Mesendoderm (in vitro differentiated cells): ENCODE data around the gene ADCY9.

Source experiments
- DNase-seq: peaks from one replicate; pipeline ENCODE4 v3.0.0; 2013
- H2AK5ac ChIP-seq: 2 replicates; pipeline ENCODE4 v1.6.1; 2013; ENCODE audit warnings: low read length, inconsistent platforms
- H2BK120ac ChIP-seq: 2 replicates; pipeline ENCODE4 v1.6.1; 2013; ENCODE audit warnings: low read depth, mild to moderate bottlenecking, low read length, moderate library complexity, mixed read lengths
- H2BK15ac ChIP-seq: replicated peaks from 2 replicates; pipeline ENCODE4 v1.6.1; 2013; ENCODE audit warnings: low read depth, mild to moderate bottlenecking, moderate library complexity
- H2BK5ac ChIP-seq: 2 replicates; pipeline ENCODE4 v1.6.1; 2013; ENCODE audit warnings: low read length, inconsistent platforms
- H3K18ac ChIP-seq: 2 replicates; pipeline ENCODE4 v1.6.1; 2013; ENCODE audit warnings: mild to moderate bottlenecking, low read length, mixed read lengths
- H3K23ac ChIP-seq: one replicate; pipeline ENCODE4 v1.6.1; 2013; ENCODE audit warnings: low read length
- H3K27ac ChIP-seq: 2 replicates; pipeline ENCODE4 v1.5.1; 2013; ENCODE audit warnings: low read depth, mild to moderate bottlenecking, inconsistent platforms, low read length, moderate library complexity
- H3K27me3 ChIP-seq: 2 replicates; pipeline ENCODE4 v1.6.1; 2013; ENCODE audit warnings: low read length, control low read depth, mild to moderate bottlenecking, inconsistent platforms; ENCODE audit not compliant: insufficient read depth, poor library complexity
- H3K36me3 ChIP-seq: 2 replicates; pipeline ENCODE4 v1.6.1; 2013; ENCODE audit warnings: low read length, inconsistent platforms; ENCODE audit not compliant: control insufficient read depth, insufficient read depth
- H3K4ac ChIP-seq: one replicate; pipeline ENCODE4 v1.6.1; 2013; ENCODE audit warnings: low read depth, mild to moderate bottlenecking, low read length, moderate library complexity
- H3K4me1 ChIP-seq: 2 replicates; pipeline ENCODE4 v1.6.1; 2013; ENCODE audit warnings: low read depth, low read length, inconsistent platforms; ENCODE audit not compliant: control insufficient read depth
- H3K4me2 ChIP-seq: 2 replicates; pipeline ENCODE4 v1.6.1; 2013; ENCODE audit warnings: low read length
- H3K4me3 ChIP-seq: 2 replicates; pipeline ENCODE4 v1.5.1; 2013; ENCODE audit warnings: mild to moderate bottlenecking, low read length
- H3K56ac ChIP-seq: one replicate; pipeline ENCODE4 v1.6.1; 2013; ENCODE audit warnings: low read length
- H3K79me1 ChIP-seq: 2 replicates; pipeline ENCODE4 v1.6.1; 2013; ENCODE audit warnings: low read length, inconsistent platforms
- H3K79me2 ChIP-seq: 2 replicates; pipeline ENCODE4 v1.6.1; 2013; ENCODE audit warnings: mild to moderate bottlenecking, low read length; ENCODE audit not compliant: control insufficient read depth, insufficient read depth
- H3K9ac ChIP-seq: 2 replicates; pipeline ENCODE4 v1.6.1; 2013; ENCODE audit warnings: low read length, inconsistent platforms
- H4K5ac ChIP-seq: one replicate; pipeline ENCODE4 v1.6.1; 2013; ENCODE audit warnings: low read length
- H4K8ac ChIP-seq: one replicate; pipeline ENCODE4 v1.6.1; 2013; ENCODE audit warnings: low read depth, mild to moderate bottlenecking, control low read depth, low read length, moderate library complexity
- WGBS: extraction: QIAGEN DNeasy Blood & Tissue Kit; methylation state at CpG from one replicate; pipeline ENCODE4 v1.1.7; 2013; ENCODE audit warnings: low lambda C conversion rate, missing lambda C conversion rate; ENCODE audit not compliant: insufficient coverage; ENCODE audit errors: extremely low coverage; 5-methylcytosine and 5-hydroxymethylcytosine counted together

Gene ADCY9

GRCh38 chr16:4006397-4006999 lies 109.7 kb downstream of the ADCY9 start:
- Histone ChIP-seq H2BK120ac (no peak overlapping the region), H3K79me2 (no peaks in the 10 kb centered on the region), H4K5ac (no peak overlapping the region), H3K23ac (no peak overlapping the region), H3K27me3 (no peaks in the 10 kb centered on the region), H3K56ac (no peak overlapping the region), H3K79me1 (no peaks in the 10 kb centered on the region), H3K4me3 (no peak overlapping the region), H3K9ac (no peak overlapping the region), H3K4ac (no peak overlapping the region), H2AK5ac (no peak overlapping the region), H3K4me1 (peaks cover 5% of the 10 kb centered on the region), H3K18ac (no peak overlapping the region), H3K27ac (no peak overlapping the region), H2BK15ac (no peak overlapping the region), H3K36me3 (no peaks in the 10 kb centered on the region), H4K8ac (no peak overlapping the region), H2BK5ac (no peak overlapping the region), H3K4me2 (no peak overlapping the region)
- WGBS = no CpG with 5 or more reads among the region's 12 CpGs
- no peak for DNase-seq

GRCh38 chr16:4005731-4006130 lies 110.5 kb downstream of the ADCY9 start:
- no peak overlapping the region for H3K4ac ChIP-seq
- no peak overlapping the region for H3K23ac ChIP-seq
- no peak overlapping the region for H4K8ac ChIP-seq
- no peak overlapping the region for H4K5ac ChIP-seq
- no peak for DNase-seq
- H2AK5ac ChIP-seq = no peak overlapping the region
- H3K4me3 ChIP-seq = no peak overlapping the region
- H2BK5ac ChIP-seq = no peak overlapping the region
- H3K79me1 ChIP-seq = no peaks in the 10 kb centered on the region
- H2BK15ac ChIP-seq = no peak overlapping the region
- no peaks in the 10 kb centered on the region for H3K27me3 ChIP-seq
- no CpG with 5 or more reads among the region's 13 CpGs for WGBS
- no peaks in the 10 kb centered on the region for H3K36me3 ChIP-seq
- H2BK120ac ChIP-seq = no peak overlapping the region
- H3K79me2 ChIP-seq = no peaks in the 10 kb centered on the region
- H3K27ac ChIP-seq = no peak overlapping the region
- H3K56ac ChIP-seq = no peak overlapping the region
- peaks cover 3% of the 10 kb centered on the region for H3K4me1 ChIP-seq
- no peak overlapping the region for H3K4me2 ChIP-seq
- H3K9ac ChIP-seq = no peak overlapping the region
- no peak overlapping the region for H3K18ac ChIP-seq

- Histone ChIP-seq H3K36me3 (no peaks in the 10 kb centered on the region), H3K27ac (no peak overlapping the region), H4K5ac (no peak overlapping the region), H3K79me2 (no peaks in the 10 kb centered on the region), H3K4me2 (no peak overlapping the region), H2BK120ac (no peak overlapping the region), H3K18ac (no peak overlapping the region), H3K56ac (no peak overlapping the region), H3K27me3 (no peaks in the 10 kb centered on the region), H2BK5ac (no peak overlapping the region), H4K8ac (no peak overlapping the region), H3K79me1 (no peaks in the 10 kb centered on the region), H3K9ac (no peak overlapping the region), H3K23ac (no peak overlapping the region), H3K4me1 (peaks cover 3% of the 10 kb centered on the region), H3K4me3 (no peak overlapping the region), H2AK5ac (no peak overlapping the region), H2BK15ac (no peak overlapping the region), H3K4ac (no peak overlapping the region)
- no peak for DNase-seq
- WGBS = no CpG with 5 or more reads among the region's 9 CpGs
Measured at GRCh38 chr16:4005281-4005680, 111.0 kb downstream of the ADCY9 start.

GRCh38 chr16:4004206-4004605 lies 112.0 kb downstream of the ADCY9 start:
- Histone ChIP-seq H2BK120ac (no peak overlapping the region), H3K9ac (no peak overlapping the region), H3K4me2 (no peak overlapping the region), H3K23ac (no peak overlapping the region), H2BK15ac (no peak overlapping the region), H3K4me3 (no peak overlapping the region), H3K4me1 (peaks cover 3% of the 10 kb centered on the region), H3K36me3 (no peaks in the 10 kb centered on the region), H3K27me3 (no peaks in the 10 kb centered on the region), H4K8ac (no peak overlapping the region), H3K79me2 (no peaks in the 10 kb centered on the region), H4K5ac (no peak overlapping the region), H3K27ac (no peak overlapping the region), H2BK5ac (no peak overlapping the region), H3K79me1 (no peaks in the 10 kb centered on the region), H3K4ac (no peak overlapping the region), H3K18ac (no peak overlapping the region), H2AK5ac (no peak overlapping the region), H3K56ac (no peak overlapping the region)
- no CpG with 5 or more reads among the region's 7 CpGs for WGBS
- no peak for DNase-seq

GRCh38 chr16:4003576-4003975 lies 112.7 kb downstream of the ADCY9 start:
- no peak overlapping the region for H4K8ac ChIP-seq
- H3K4me3 ChIP-seq = no peak overlapping the region
- no peak overlapping the region for H3K4ac ChIP-seq
- no peak overlapping the region for H3K9ac ChIP-seq
- H3K79me2 ChIP-seq = no peaks in the 10 kb centered on the region
- H2BK15ac ChIP-seq = no peak overlapping the region
- WGBS = no CpG with 5 or more reads among the region's 11 CpGs
- no peaks in the 10 kb centered on the region for H3K27me3 ChIP-seq
- no peak overlapping the region for H2AK5ac ChIP-seq
- no peaks in the 10 kb centered on the region for H3K79me1 ChIP-seq
- no peak overlapping the region for H2BK5ac ChIP-seq
- no peak overlapping the region for H4K5ac ChIP-seq
- no peak overlapping the region for H3K56ac ChIP-seq
- no peak overlapping the region for H3K4me2 ChIP-seq
- peaks cover 3% of the 10 kb centered on the region for H3K4me1 ChIP-seq
- no peak overlapping the region for H3K27ac ChIP-seq
- DNase-seq = no peak
- H3K23ac ChIP-seq = no peak overlapping the region
- no peak overlapping the region for H3K18ac ChIP-seq
- no peak overlapping the region for H2BK120ac ChIP-seq
- no peaks in the 10 kb centered on the region for H3K36me3 ChIP-seq

- Histone ChIP-seq H3K4ac (no peak overlapping the region), H3K4me1 (peaks cover 3% of the 10 kb centered on the region)
- no CpG with 5 or more reads among the region's 19 CpGs for WGBS
Measured at GRCh38 chr16:4003166-4003565, 113.1 kb downstream of the ADCY9 start.

More at GRCh38 chr16:4003166-4003565, 113.1 kb downstream of the ADCY9 start:
- no peak for DNase-seq
- no peaks in the 10 kb centered on the region for H3K36me3 ChIP-seq
- no peak overlapping the region for H3K9ac ChIP-seq
- no peak overlapping the region for H2BK120ac ChIP-seq
- H3K27ac ChIP-seq = no peak overlapping the region
- no peak overlapping the region for H3K4me3 ChIP-seq
- H3K23ac ChIP-seq = no peak overlapping the region
- H3K4me2 ChIP-seq = no peak overlapping the region
- no peaks in the 10 kb centered on the region for H3K27me3 ChIP-seq
- no peaks in the 10 kb centered on the region for H3K79me2 ChIP-seq
- no peak overlapping the region for H2BK15ac ChIP-seq
- no peaks in the 10 kb centered on the region for H3K79me1 ChIP-seq
- no peak overlapping the region for H3K18ac ChIP-seq
- H2BK5ac ChIP-seq = no peak overlapping the region
- no peak overlapping the region for H2AK5ac ChIP-seq
- H4K8ac ChIP-seq = no peak overlapping the region
- H4K5ac ChIP-seq = no peak overlapping the region
- H3K56ac ChIP-seq = no peak overlapping the region
